PC-9 (cell line): Measurements from ENCODE around the gene GDPD5.

Source experiments
- EZH2 ChIP-seq: fragments of 200-600 bp; sonication (generic); IDR thresholded peaks from 2 replicates; pipeline ENCODE4 v1.8.0; 2017; ENCODE audit warnings: antibody characterized with exemption, low read depth
- TF ChIP-seq, protein P1 (sequence below): fragments of 200-600 bp; sonication (generic); conservative IDR thresholded peaks from 2 replicates; pipeline ENCODE4 v1.6.1; 2017; ENCODE audit warnings: mixed run types, antibody characterized with exemption, mild to moderate bottlenecking, moderate library complexity

DNA sequence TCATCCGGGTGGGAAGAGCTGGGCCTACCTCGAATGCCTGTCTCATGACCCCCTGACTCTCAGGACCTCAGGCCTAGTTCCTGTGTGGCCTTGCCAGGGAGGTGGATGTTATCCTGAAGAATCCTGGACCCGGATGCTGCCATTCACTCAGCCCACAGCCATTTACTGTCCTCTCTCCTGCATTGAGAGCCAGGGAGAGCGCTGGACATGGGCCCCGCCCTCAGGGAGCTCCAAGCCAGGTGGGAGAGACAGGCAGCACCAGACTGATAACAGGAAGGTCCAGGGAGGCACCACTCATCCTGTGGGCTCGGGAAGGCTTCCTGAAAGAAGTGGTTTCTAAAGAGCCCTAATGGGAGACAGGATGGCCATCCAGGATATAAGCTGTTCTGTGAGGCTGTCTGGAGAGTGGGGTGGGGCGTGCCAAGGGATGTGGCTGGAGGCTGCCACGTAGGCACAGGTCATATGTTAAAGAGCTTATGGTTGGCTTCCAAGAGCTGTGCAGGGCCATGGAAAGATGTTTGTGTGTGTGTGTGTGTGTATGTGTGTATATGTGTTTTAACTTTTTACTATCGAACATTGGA, 44.9 kb upstream of the GDPD5 start:
- TF ChIP-seq, protein P1, sequence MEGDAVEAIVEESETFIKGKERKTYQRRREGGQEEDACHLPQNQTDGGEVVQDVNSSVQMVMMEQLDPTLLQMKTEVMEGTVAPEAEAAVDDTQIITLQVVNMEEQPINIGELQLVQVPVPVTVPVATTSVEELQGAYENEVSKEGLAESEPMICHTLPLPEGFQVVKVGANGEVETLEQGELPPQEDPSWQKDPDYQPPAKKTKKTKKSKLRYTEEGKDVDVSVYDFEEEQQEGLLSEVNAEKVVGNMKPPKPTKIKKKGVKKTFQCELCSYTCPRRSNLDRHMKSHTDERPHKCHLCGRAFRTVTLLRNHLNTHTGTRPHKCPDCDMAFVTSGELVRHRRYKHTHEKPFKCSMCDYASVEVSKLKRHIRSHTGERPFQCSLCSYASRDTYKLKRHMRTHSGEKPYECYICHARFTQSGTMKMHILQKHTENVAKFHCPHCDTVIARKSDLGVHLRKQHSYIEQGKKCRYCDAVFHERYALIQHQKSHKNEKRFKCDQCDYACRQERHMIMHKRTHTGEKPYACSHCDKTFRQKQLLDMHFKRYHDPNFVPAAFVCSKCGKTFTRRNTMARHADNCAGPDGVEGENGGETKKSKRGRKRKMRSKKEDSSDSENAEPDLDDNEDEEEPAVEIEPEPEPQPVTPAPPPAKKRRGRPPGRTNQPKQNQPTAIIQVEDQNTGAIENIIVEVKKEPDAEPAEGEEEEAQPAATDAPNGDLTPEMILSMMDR = no peak
- TF ChIP-seq EZH2 = no peak
